A172 (cell line): ENCODE results near the gene ELOVL5. TPM values are rescaled to one million over a fixed set of nuclear protein-coding genes. Genes with fewer than 3 reads are reported as not detected.
"Not testable (repeated sequence)": the region's sequence is repeated elsewhere in the genome, so short reads cannot be mapped to it uniquely, and the experiment has no call there.

ENCODE experiments used
- DNase-seq: peaks from one replicate; pipeline ENCODE4 v3.0.0-alpha.2; 2015; ENCODE audit warnings: low spot score
- total RNA-seq: library from RNA; depleted of rRNA; stranded (reverse); fragments of >200 nt; shearing (Covaris generic); gene quantifications from 2 replicates; pipeline ENCODE4 v1.2.3, GENCODE V29; 2014

The ELOVL5 gene
- total RNA-seq, 1 experiment from 2014 or later = 57.3 TPM

DNA sequence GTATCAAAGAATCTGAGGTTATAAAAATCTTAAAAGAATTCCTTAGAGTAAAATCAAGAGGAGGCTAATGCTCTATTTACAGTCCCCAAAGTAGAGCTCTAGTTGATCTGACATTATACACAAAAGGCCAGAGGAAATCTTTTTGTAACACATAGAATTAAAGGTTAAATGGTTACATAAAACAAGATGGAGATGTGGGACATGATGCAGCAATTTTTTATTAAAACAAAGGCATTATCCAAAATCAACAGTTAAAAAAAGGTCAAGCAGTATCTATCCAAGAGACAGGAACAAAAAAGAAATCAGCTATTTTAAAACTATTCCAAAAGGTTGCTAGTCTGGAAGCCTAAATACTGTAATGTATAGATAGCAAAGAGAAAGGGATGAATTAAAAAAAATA lies 20.4 kb downstream of the ELOVL5 start:
- no peak for DNase-seq

DNA sequence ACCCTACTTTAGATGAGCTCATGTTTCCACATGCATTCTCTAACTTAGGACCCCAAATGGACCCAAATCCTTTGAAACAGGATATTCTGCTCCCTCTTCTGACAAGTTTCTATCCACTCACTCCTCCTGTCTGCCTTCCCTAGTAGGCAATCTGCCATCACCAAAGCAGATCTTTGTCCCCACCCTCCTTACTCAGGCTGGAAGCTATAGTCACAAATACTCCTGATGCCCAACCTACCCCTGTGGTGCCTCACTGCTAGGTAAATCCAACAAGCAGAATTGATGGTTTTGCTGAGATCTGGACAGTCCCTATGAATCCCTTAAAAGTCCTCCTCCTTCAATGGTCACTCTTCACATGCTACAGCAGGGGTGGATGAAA lies 21.7 kb downstream of the ELOVL5 start:
- no peak for DNase-seq

DNA sequence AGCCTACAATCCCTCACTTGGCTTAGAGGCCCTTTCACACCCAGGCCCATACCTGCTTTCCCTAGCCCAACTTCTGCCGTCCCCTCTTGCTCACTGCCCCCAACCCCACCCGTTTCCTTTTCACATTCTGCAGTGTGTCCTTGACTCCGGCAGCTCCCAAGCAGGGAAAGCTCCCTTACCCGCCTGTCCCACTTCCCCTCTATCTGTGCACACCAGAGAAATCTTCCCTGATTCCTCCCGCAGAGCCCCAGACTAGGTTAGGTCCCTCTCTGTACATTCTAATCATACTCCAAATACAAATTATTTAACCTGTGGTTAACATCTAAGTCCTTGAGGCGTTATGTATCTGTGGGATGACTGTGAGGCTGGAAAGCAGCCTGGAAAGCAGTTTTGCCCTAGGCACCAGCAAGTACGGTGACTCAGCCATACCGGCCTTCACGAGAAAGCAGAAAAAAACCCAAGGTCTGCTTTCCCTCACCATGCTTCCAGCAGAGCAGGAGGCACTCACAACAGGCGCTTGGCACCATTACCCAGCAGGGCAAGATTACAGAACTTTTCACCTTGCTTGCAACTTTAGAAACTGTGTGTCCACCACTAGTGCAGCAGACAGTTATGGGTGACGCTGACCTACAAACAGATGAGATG lies 22.3 kb downstream of the ELOVL5 start:
- peak; percentile 93 for DNase-seq

DNA sequence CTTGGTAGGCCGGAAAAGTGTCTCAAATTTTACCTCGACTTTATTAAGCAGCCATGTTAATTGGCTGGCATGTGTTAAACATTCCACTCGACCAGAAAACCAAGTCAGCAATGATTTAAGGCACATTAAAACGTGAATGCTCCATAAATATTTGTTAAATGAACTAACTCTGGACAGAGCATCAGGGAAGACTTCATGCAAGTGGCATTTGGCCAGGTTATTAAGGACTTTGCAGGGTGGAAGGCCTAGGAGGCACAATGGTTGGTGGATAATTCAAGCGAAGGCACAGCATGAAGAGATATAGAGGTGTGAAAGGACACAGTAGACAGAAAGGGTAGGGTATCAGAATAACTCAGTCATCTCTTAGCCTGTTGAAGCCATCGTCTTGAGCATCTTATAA lies 23.0 kb downstream of the ELOVL5 start:
- no peak for DNase-seq

DNA sequence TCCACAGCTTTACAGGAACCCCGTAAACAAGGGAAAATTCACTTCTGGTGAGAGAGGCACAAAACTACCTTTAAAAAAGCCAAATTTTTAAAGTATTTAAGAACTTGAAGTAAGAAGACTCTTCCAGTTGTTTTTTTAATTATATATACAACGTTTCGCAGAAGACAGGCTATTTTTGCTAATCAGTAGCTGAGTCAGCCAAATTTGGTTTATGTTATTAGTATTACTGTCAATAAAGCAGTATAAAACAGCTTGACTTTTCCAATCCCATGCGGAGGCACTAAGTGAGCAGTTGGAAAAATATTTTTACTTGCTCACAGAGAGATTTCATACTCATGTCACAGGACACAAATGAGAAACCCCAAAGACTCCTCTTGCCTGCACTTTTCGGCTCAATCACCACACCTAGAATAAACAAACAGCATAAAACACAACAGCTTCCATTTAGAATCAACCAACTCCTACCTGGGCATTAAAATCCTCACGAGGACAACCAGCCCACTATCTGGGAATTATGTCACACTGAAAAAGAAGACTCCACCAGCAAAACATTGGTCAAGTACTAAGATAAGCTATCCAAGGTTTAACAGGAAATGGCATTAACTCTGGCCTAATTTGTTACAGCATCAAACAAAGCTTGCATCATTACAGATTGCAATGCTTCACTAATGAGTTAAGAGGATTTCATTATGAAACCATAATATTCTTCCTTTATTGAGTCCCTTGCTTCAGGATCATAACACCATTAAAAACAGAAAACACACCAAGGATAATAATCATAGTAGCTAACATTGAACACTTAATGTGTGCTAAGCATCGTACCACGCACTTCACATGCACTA lies 26.3 kb downstream of the ELOVL5 start:
- no peak for DNase-seq

DNA sequence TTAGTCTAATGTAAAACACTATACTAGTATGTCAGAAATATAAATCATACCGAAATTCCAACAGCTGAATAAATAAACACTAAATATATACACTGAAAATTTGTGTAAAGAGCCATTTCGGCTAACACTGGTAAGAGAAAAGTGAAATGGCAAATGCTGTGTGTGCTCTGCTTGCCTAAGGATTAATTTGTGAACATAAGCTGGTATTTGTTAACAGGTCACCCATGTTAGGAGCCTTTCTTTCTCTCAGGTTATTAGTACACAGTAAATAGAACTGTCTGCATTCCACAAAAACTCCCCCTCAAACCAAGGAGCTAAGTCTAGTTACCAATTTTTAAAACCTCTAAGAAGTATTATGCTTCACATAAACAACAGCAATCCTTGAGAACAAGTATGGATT lies 27.0 kb downstream of the ELOVL5 start:
- no peak for DNase-seq

DNA sequence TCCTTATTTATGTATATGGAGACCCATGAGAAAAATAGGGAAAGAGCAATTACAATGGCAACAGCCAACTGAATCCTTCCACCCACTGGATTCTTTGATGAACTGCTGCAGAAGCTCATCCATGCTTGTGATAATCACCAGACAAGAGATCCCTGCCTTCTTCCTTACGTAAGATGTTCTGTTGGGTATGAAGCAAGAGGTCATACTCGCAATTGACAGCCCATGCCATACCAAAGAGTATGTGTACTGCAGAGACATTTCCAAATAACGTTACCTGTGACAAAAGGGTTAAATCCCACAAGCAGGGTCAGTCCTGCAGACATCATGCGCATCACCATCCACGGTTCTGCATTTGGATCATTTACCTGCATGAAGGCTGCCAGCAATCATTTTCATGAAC lies 27.8 kb downstream of the ELOVL5 start:
- DNase-seq = no peak

DNA sequence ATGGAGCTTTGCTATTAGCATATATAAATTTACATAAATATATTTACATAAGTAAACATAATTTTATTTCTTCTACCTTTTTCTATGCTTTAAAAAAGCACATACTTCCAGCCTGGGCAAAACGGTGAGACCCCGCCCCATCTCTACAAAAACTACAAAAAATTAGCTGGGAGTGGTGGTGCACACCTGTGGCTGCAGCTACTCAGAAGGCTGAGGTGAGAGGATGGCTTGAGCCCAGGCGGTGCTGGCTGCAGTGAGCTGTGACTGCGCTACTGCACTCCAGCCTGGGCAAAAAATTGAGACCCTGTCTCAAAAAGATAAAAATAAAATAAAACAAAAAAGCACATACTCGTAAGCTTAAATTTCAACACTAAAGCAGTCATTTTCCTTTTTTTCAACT lies 30.3 kb downstream of the ELOVL5 start:
- no peak for DNase-seq

DNA sequence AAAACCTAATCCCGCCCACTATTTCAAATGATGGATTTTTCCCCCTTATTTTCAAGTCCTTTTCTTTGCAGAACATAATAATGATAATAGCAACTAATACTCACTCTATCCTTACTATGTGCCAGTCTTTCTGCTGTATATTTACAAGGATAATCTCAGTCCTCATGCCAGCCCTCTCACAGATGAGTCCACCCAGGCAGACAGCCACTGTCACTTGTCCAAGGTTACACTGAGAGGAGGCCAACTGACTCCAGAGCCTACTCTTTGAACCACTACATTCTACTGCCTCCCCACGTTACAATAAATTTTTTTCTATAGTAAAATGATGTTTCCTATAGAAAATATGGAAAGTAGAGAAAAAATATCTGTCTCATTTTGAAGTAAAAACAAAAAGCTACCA lies 30.9 kb downstream of the ELOVL5 start:
- no peak for DNase-seq

DNA sequence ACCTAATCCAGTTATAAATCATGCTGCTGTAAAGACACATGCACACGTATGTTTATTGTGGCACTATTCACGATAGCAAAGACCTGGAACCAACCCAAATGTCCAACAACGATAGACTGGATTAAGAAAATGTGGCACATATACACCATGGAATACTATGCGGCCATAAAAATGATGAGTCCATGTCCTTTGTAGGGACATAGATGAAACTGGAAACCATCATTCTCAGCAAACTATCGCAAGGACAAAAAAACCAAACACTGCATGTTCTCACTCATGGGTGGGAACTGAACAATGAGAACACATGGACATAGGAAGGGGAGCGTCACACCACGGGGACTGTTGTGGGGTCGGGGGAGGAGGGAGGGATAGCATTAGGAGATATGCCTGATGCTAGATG lies 31.5 kb downstream of the ELOVL5 start:
- DNase-seq = not testable (repeated sequence)

DNA sequence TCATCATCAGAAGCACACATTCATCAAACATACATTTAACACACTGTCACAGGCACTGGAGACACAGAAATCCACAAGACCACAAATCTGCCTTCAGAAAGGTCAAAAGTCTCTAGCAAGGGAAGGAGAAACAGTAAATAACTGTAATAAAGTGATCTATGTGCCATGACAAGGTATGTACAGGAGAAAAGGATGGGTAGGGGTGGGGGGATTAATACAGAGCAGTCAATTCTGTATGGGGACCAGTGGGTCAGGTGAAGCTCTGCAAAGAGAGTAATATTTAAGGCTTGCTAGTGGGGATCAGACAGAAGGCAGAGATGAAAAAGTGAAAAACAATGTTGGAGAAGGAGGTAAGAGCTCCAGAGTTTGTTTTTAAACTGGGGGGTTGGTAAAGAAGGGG lies 32.6 kb downstream of the ELOVL5 start:
- no peak for DNase-seq

DNA sequence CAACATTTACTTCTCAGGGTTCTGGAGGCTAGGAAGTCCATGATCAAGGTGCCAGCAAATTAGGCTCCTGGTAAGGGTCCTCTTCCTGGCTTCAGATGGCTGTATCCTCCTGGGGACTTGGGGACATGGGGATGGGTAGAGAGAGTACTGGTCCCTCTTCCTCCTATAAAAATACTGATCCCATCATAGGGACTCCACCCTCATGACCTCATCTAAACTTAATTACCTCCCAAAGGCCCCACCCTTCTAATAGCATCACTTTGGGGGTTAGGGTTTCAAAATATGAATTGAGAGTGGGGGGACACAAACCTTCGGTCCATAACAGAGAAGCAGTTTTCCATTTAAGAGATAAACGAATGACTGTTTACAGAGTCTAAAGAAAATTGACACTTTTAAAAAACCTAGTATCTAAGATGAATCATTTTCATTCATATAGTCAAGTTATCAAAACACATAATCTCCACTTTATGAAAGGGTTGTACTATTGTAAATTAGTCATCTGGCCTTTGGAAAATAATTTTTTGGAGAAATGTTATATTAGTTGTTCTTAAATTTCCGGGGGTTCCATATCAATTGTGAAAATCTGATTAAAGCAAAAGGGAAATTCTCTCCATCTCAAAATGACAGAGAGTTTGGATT lies 33.5 kb downstream of the ELOVL5 start:
- no peak for DNase-seq

DNA sequence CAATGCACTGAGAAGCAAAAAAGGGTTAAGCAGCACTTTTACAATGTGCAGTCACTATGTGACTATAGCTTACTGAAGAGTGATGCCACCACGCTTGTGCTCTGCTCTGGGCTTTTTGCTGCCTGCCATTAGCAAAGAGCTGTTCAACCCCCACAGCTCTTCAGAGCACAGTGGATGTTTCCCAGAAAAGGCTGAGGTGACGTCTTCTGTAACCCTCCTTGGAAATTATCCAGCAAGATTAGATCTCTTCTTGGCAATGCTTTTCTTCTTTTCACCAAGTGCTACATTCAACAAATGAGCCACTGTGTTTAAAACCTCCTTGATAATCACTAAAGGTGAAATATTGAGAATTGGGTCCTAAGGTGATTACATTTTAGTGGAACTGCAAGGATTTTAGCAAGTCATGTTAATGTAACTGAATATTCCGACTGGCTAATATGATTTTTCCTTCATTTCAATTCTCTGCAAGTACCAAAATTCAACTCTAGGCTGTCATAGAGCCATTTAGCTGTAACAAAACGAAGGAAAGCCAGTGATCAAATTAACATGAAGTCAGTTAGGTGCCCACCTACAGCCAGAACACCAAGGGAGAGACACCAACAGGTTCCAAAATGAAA lies 34.9 kb downstream of the ELOVL5 start:
- peak; percentile 58 for DNase-seq

DNA sequence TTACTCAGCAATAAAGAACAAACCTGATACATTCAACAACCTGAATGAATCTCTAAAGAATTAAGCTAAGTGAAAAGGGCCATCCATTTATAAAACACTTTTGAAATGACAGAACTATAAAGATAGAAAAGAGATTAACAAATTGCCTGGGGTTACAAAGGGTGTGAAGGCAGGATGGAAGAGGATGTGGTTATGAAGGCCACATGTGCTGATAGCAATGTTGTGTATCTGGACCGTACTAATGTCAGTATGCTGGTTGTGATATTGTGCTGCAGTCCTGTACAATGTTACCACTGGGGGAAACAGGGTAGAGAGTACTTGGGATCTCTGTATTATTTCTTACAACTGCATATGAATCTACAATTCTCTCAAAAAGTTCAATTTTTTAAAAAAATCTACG lies 36.4 kb downstream of the ELOVL5 start:
- no peak for DNase-seq

DNA sequence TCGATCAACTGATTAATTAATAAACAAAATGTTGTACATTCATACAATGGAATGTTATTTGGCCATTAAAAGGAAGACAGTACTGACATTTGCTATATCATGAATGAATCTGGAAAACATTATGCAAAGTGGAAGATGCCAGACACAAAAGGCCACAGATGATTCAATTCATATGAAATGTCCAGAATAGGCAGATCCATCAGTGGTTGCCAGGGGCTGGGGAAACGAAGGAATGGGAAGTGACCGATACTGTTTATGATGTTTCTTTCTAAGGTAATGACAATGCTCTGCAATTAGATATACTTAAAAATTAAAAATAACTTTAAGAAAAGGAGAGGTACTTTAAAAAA lies 37.2 kb downstream of the ELOVL5 start:
- no peak for DNase-seq

DNA sequence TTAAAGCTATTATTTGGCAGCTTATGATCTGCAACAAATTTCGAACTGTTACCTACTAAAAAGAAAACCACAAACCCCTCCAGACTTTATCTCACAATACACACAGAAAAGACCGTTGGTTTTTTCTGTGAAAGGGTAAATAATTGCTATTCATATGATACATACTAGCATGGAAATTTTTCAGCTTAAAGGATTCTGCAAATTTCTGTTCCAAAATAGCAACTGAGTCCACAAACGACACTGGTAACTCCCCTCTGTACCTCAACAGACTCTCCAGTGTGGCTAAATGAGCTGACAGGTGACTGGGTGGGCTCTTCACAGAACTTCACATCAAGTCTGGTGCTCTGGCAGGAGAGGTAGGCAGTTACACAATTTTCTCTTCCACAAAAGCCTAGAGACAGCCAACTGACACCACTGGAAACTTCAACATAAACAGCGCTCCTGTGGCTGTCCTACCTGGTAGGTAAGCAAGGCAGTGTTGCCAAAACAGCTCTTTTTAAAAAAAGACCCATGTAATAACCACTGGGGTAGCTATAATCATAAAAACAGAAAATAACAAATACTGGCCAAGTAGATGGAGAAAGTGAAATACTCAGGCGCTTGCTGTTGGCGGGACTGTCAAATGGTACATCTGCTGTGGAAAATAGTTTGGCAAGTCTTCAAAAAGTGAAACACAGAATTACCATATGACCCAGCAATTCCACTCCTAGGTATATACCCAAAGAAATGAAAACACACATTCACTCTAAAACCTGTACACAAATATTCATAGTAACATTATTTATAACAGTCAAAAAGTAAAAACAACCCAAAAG lies 37.8 kb downstream of the ELOVL5 start:
- DNase-seq = no peak

DNA sequence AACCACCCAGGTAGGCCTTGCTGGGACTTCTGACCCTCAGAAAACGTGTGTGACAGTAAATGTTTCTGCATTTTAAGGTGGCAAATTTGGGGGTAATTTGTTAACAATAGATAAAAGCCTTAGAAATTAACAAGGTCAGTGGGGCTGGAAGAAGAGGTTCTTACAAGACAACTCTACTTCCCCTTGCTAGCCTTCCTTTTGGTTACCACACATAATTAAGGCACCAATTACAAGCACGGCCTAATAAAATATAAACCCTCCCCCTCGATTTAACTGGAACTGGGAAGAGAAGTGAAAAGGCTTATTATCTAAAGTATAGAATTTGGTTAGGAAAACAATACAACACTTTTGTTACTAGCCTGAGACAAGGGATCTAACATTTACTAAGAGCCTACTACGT lies 38.8 kb downstream of the ELOVL5 start:
- no peak for DNase-seq

DNA sequence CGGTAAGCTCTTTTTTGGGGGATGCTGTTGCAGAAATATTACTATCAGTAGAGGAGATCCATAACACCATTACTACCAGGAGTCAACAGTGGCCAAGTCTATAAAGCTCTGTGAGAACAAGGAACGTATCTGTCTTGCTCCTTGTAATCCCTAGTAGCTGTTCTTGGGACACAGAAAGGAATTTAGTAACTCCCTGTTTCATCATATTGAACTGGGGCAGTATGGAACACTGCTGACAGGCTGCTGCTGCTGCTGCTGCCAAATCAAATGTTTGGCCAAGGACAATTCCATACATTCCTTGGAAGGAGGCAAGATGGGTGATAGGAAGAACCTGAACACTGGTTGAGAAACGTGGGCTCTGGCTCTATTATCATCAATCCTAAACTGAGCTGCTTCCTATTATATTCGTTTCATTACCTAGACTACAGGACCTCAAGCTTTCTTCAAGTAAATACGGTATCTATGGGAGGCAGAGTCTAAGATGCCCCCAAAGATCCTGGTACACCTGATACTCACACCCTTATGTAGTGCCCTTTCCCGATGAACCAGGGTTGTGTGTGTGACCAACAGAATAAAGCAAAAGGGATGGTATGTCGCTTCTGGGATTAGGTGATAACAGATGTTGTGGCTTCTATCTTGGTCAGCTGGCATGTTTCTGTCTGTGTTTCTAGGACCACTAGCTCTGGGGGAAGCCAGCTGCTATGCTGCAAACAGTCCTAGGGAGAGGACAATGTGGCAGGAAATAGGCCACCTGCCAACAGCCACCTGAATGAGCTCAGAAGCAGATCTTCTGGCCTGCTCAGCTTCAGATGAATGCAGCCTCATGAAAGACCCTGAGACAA lies 39.5 kb downstream of the ELOVL5 start:
- DNase-seq = no peak

DNA sequence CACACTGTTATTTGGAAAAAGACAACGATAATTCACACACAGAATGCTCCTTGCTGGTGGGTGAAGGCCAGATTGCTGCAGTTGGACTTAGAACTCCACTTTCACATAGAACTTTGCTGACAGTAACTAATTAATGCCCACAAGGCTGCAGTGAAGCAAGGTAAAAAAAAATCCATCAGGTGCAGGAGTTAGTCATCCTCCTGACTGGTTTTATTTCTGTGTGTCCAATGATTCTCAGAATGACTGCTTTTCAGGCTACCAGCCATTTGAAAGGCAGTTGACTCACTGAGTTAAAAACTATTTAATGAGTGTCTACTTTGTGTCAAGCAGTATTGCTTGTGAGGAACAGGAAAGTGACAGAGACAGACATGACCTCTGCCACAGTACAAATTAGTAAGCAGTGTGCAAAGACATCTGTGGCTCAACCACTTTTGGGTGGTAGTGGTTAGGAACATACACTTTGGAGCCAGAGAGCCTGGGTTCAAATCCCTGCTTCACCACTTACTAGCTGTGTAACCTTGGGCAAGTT lies 41.9 kb downstream of the ELOVL5 start:
- DNase-seq = peak; percentile 53

DNA sequence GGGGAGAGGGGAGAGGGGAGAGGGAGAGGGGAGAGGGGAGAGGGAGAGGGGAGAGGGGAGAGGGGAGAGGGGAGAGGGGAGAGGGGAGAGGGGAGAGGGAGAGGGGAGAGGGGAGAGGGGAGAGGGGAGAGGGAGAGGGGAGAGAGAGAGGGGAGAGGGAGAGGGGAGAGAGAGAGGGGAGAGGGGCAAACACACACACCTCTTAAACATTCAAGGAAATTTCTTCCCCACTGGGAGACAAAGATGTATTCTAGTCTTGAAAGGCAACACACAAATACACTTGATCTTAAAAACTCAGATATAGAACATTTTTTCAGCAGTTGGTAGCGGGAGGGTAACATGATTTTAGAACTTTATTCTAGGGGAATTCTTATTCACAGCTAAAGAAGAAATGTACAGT lies 42.5 kb downstream of the ELOVL5 start:
- not testable (repeated sequence) for DNase-seq
